ENCODE data around the gene PCDHGB1.

DNA sequence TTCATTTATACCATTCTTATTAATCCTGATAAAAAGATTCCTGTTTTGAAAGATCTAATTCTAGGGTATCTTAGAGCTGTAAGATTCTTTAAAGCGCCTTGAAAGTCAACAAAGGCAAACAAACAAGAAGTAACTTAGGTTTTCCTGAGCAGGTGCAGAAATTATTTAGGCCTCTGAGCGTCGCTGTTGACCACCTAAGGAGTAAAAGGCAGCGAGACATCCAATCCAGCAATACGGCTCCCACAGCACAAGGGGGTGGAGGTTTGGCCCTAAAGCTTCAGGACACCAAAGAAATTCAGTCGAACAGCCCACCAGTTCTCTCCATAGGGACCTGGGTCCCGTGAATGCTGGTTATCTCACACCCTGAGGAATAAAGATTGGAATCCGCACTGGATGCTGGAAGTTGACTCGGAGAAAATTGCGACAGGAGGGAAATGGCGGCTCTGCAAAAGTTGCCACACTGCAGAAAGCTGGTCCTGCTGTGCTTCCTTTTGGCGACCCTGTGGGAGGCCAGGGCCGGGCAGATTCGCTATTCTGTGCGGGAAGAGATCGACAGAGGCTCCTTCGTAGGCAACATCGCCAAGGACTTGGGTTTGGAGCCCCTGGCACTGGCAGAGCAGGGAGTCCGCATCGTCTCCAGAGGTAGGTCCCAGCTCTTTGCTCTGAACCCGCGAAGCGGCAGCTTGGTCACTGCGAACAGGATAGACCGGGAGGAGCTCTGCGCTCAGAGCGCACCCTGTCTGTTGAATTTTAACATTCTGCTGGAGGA lies 11.2 kb upstream of the PCDHGB1 start, which contains the start of gene PCDHGA2:
- TF ChIP-seq GATA2 (IDR thresholded peaks at IDR 0.05; ENCODE audit: low read depth, low read length) (no peak), GATA3 (IDR thresholded peaks at IDR 0.05; ENCODE audit: low read depth, low read length) (no peak)
